Measurements from ENCODE around the gene MBL2. TPM values are rescaled to one million over a fixed set of nuclear protein-coding genes. Genes with fewer than 3 reads are reported as not detected.

MBL2 gene
- total and polyA plus RNA-seq, 2 donors (not counting 1 experiment from before 2014, with no cell fraction given), result not detected

DNA sequence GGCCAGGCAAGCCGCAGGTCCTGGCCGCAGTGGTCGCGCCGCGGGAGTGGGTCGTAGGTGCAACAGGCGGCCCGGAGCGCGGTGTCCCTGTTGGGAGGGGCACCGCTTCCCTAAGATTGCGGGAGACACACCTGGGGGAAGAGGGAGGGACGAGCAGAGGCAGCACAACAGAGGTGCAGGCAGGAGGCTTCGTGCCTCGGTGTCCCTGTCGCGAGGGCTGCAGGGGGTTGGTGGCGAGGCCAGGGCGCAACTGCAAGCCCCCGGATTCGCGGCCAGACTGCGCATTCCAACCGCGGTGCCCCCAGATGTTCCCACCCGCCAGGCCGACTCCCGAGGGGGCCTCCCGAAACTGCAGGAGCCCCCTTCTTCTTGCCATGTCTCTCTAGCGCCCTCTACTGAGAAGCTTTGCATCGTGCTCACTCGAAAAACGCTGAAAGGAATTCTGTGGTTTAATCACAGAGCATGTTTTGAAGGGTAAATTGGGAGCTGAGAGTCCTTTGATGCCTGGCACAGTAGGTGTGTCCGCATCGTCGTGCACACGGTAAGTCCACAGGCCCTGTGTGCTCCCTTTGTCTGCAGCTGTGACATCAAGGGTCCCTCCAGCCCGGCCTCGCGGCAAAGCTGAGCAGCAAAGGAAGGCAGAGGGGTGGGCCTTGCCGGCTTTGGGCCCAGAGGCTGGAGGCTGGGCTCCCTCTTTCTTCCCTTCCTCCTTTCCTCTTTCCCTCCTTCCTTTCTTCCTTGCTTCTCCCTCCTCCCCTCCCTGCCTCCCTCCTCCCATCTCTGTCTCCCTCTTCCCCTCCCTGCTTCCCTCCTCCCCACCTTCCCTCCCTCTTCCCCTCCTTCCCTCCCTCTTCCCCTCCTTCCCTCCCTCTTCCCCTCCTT lies 6.2 kb upstream of the MBL2 start:
- Mint-ChIP-seq H3K27me3 (peaks cover 6% of the 10 kb centered on the region), H3K9me3 (ENCODE audit: insufficient read depth) (no peaks in the 10 kb centered on the region), H3K27ac (no peak overlapping the region), H3K4me3 (no peak overlapping the region), H3K4me1 (no peaks in the 10 kb centered on the region)
- TF ChIP-seq, protein P1, sequence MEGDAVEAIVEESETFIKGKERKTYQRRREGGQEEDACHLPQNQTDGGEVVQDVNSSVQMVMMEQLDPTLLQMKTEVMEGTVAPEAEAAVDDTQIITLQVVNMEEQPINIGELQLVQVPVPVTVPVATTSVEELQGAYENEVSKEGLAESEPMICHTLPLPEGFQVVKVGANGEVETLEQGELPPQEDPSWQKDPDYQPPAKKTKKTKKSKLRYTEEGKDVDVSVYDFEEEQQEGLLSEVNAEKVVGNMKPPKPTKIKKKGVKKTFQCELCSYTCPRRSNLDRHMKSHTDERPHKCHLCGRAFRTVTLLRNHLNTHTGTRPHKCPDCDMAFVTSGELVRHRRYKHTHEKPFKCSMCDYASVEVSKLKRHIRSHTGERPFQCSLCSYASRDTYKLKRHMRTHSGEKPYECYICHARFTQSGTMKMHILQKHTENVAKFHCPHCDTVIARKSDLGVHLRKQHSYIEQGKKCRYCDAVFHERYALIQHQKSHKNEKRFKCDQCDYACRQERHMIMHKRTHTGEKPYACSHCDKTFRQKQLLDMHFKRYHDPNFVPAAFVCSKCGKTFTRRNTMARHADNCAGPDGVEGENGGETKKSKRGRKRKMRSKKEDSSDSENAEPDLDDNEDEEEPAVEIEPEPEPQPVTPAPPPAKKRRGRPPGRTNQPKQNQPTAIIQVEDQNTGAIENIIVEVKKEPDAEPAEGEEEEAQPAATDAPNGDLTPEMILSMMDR (IDR thresholded peaks at IDR 0.05), result no peak
- TF ChIP-seq EZH2 (IDR thresholded peaks at IDR 0.05; ENCODE audit: borderline replicate concordance, insufficient read depth, low read depth, low read length, poor library complexity, severe bottlenecking), result no peak
- WGBS (ENCODE audit: insufficient coverage), result 39% methylated on average over 35 of the region's 42 CpGs
- DNase-seq, result no peak
- POLR2A ChIA-PET, result no interaction called here
- Histone ChIP-seq H3K36me3 (replicated peaks in 1 of 2; ENCODE audit: control extremely low read depth in 1 of 2, control insufficient read depth in 1 of 2, extremely low read depth in 1 of 2, insufficient read depth in 2 of 2, low read length in 1 of 2) (no peaks in the 10 kb centered on the region), H3K79me2 (ENCODE audit: control insufficient read depth, insufficient read depth, low read length) (no peaks in the 10 kb centered on the region), H3K27me3 (replicated peaks in 1 of 4; ENCODE audit: control extremely low read depth in 1 of 4, control insufficient read depth in 3 of 4, insufficient read depth in 4 of 4, low read length in 3 of 4) (no peaks in the 10 kb centered on the region), H3K4me3 (ENCODE audit: control extremely low read depth in 1 of 5, extremely low read depth in 1 of 5, insufficient read depth in 1 of 5, low read depth in 2 of 5, low read length in 4 of 5) (no peak overlapping the region), H3K9me3 (ENCODE audit: control extremely low read depth in 1 of 3, control insufficient read depth in 2 of 3, insufficient read depth in 1 of 3, low read length in 2 of 3) (no peaks in the 10 kb centered on the region), H3K27ac (ENCODE audit: low read length in 2 of 2) (no peak overlapping the region), H4K20me1 (ENCODE audit: control insufficient read depth, insufficient read depth, low read length, poor library complexity, severe bottlenecking) (no peaks in the 10 kb centered on the region), H3K4me2 (replicated peaks; ENCODE audit: low read depth, low read length, poor library complexity, severe bottlenecking) (no peak overlapping the region), H2AFZ (ENCODE audit: insufficient read depth, low read depth, low read length, poor library complexity, severe bottlenecking) (no peak overlapping the region), H3K9ac (ENCODE audit: low read length) (no peak overlapping the region), H3K4me1 (ENCODE audit: control insufficient read depth in 2 of 2, insufficient read depth in 2 of 2, low read length in 2 of 2) (no peaks in the 10 kb centered on the region)
- CTCF ChIA-PET, result no interaction called here
- no peak for ATAC-seq (ENCODE audit: low read depth)
- intact Hi-C loops (cut with micrococcal nuclease), result no loop called here

DNA sequence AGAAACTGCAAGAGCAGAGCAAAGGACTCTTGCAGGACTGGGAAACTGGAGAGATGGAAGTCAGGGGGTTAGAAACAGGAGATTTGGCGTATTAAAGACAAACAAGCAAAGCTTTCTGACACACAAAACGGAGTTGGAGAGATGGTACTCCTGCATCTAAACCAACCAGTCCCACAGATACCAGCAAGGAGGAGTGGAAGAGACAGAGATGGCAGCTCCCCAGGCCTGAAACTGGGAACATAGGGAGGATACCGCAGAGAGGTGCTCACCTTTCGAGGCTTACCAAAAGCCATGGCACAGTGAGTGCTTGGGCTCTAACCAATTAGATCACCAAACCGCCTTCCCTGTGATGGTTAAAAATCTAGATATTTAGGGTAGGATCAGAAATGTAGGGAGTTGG lies 4.8 kb upstream of the MBL2 start:
- Histone ChIP-seq H4K20me1 (ENCODE audit: control insufficient read depth, insufficient read depth, low read length, poor library complexity, severe bottlenecking) (no peaks in the 10 kb centered on the region), H3K4me3 (ENCODE audit: control extremely low read depth in 1 of 5, extremely low read depth in 1 of 5, insufficient read depth in 1 of 5, low read depth in 2 of 5, low read length in 4 of 5) (no peak overlapping the region), H3K27me3 (replicated peaks in 1 of 4; ENCODE audit: control extremely low read depth in 1 of 4, control insufficient read depth in 3 of 4, insufficient read depth in 4 of 4, low read length in 3 of 4) (no peaks in the 10 kb centered on the region), H3K4me1 (ENCODE audit: control insufficient read depth in 2 of 2, insufficient read depth in 2 of 2, low read length in 2 of 2) (no peaks in the 10 kb centered on the region), H3K79me2 (ENCODE audit: control insufficient read depth, insufficient read depth, low read length) (no peaks in the 10 kb centered on the region), H2AFZ (ENCODE audit: insufficient read depth, low read depth, low read length, poor library complexity, severe bottlenecking) (no peak overlapping the region), H3K4me2 (replicated peaks; ENCODE audit: low read depth, low read length, poor library complexity, severe bottlenecking) (no peak overlapping the region), H3K27ac (ENCODE audit: low read length in 2 of 2) (no peak overlapping the region), H3K9ac (ENCODE audit: low read length) (no peak overlapping the region), H3K36me3 (replicated peaks in 1 of 2; ENCODE audit: control extremely low read depth in 1 of 2, control insufficient read depth in 1 of 2, extremely low read depth in 1 of 2, insufficient read depth in 2 of 2, low read length in 1 of 2) (no peaks in the 10 kb centered on the region), H3K9me3 (ENCODE audit: control extremely low read depth in 1 of 3, control insufficient read depth in 2 of 3, insufficient read depth in 1 of 3, low read length in 2 of 3) (peaks cover 0 to 2% (median 0%) of the 10 kb centered on the region in 3 donors)
- TF ChIP-seq EZH2 (IDR thresholded peaks at IDR 0.05; ENCODE audit: borderline replicate concordance, insufficient read depth, low read depth, low read length, poor library complexity, severe bottlenecking), result no peak
- TF ChIP-seq, protein P1 (IDR thresholded peaks at IDR 0.05), result no peak
- POLR2A ChIA-PET, result no interaction called here
- WGBS (ENCODE audit: insufficient coverage), result 70% methylated on average over 2 of the region's 5 CpGs
- DNase-seq (no peak), ATAC-seq (ENCODE audit: low read depth) (no peak)
- no peak overlapping the region for H3K27ac Mint-ChIP-seq
- H3K4me3 Mint-ChIP-seq, result no peak overlapping the region
- intact Hi-C loops (cut with micrococcal nuclease), result no loop called here
- H3K27me3 Mint-ChIP-seq, result peaks cover 6% of the 10 kb centered on the region
- no peaks in the 10 kb centered on the region for H3K4me1 Mint-ChIP-seq
- CTCF ChIA-PET, result interaction anchor here (1.0 kb wide), 1 partner anchor 36 kb away, joined by 3 read pairs; no protein-coding TSS in a partner anchor
- no peaks in the 10 kb centered on the region for H3K9me3 Mint-ChIP-seq (ENCODE audit: insufficient read depth)

Data from B cell (primary cell).